Brain pericyte (primary cell): ENCODE data around the gene PRSS21.

ENCODE experiments used
- DNase-seq: peaks from one replicate; pipeline ENCODE4 v3.0.0-alpha.2; 2012; ENCODE audit warnings: low read depth, low spot score

PRSS21 gene

DNA sequence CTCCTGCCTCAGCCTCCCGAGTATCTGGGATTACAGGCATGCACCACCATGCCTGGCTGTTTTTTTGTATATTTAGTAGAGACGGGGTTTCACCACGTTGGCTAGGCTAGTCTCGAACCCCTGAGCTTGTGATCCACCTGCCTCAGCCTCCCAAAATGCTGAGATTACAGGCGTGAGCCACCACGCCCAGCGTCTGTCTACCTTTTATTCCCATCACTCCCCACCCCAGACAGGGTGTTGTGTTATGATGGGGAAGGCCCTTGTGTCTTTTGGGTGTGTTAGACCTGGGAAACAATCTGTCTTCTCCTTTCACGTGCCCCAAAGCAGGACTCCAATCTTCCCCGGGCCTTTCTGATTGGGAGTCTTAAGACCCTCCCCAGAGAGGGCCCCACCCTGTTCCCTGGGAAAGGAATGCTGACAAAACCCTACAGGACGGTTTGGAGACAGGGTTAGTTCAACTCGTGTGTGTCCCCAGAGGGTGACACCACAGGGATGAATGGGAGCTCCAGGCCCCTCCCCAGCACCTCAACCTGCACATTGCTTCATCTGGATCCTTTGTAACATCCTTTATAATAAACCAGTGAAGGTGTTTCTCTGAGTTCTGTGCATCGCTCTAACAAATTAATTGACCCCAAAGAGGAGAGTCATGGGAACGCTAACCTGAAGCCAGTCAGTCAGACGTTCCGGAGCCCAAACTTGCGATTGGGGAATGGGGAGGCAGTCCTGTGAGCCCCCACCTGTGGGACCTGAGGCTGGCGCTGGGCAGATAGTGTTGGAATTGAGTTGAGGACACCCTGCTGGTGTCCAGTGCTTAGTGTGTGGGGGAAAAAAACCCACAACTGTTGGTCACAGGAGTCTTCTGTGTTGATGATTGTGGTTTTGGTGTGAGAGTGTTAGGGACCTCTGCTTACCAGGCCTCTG is 36.8 kb upstream of the PRSS21 start:
- DNase-seq: no peak

DNA sequence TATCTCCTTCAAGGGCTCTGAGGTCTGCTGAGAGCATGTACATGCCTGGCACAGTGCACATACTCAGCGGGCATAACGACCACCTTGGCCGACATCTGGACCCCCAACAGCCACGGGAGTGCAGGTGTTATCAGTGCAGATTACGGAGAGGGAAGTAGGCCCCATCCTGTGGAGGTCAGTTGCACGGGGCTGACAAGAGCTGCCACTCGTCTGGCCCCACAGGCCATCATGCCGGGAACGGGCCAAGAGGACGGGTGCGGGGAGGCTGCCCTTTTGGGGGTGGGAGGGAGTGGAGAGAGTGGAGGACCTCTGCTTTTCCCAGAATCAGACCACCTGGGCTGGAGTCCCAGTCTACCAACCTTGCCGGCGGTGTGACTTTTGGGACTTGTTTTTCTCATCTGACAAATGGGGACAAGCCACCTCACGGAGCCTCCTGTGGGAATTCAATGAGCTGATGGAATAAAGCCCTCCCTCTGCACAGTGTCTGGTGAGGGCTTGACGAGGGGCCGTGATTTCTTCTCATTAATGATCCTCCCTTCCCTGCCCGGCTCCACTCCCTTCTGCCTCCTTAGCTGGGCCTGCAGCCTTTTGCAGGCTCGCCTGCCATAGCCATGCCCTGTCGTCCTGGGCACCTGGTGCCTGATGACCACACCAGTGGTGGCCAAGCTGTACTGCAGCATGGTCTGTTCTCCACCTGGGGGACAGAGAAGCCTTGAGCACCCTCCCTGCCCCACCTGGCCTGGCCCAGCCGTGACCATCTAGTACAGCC is 34.3 kb upstream of the PRSS21 start:
- no peak for DNase-seq

DNA sequence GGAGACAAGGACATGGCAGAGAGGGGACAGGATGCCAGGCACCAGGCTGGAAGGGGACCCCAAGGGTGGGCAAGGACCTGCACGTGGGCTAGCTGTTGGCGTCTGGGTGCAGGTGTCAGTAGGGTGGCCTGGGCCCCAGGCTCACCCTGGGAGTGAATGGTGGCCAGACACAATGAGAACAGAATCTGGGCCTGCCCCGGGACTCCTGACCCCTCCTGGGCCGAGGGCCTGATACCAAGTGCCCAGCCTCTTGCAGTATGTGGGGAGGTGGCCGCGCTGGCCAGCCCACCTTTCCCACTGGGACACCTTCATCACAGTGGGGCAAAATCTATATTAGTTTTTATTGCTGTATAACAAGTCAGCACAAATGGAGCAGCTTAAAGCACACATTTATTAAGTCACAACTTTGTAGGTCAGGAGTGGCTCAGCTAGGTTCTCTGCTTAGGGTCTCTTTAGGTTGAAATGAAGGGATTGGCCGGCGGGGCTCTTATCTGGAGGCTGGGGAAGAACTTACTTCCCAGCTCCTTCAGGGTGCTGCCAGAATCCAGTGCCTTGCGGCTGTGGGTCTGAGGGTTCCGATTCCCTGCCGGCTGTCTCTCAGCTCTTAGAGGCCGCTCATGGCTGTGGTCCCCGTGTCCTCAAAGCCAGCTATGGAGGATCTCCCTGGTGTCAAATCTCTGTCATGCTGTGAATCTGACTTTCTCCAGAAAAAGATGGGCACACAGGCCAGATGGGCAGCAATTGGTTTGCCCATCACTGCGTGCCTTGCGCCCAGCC is 33.3 kb upstream of the PRSS21 start:
- no peak for DNase-seq

DNA sequence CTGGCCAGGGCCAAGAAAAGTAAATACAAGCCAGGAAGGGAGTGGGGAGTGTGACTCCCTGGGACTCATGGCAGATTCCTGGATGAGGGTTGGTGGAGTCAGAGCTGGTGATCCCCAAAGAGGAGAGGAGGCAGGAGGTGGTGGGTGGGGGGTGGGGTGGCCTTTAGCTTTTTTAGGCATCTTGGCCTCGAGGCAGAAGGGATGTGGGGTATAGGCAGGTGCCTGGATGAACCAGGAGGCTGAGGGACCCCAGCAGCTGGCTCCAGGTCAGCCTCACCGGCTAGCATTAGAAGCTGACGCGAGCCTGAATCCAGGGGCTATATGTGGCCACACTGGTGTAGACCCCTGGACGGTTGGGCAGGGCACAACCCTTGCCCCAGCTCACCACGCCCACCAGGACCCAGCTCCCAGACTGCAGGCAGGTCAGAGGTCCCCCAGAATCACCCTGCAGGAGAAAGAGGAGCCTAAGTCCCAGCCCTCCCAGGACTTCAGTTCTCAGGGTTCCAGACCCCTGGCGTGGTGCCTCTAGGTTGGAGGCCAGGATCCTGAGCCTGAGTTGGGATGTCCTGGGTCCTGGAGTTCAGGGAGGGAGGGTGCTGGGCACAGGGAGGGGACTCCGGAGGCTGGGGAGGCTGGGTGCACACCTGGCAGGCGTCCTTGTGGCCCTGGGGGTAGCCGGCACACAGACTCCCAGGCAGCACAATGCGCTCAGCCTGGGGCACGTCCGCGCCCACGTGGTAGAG is 32.5 kb upstream of the PRSS21 start:
- no peak for DNase-seq

DNA sequence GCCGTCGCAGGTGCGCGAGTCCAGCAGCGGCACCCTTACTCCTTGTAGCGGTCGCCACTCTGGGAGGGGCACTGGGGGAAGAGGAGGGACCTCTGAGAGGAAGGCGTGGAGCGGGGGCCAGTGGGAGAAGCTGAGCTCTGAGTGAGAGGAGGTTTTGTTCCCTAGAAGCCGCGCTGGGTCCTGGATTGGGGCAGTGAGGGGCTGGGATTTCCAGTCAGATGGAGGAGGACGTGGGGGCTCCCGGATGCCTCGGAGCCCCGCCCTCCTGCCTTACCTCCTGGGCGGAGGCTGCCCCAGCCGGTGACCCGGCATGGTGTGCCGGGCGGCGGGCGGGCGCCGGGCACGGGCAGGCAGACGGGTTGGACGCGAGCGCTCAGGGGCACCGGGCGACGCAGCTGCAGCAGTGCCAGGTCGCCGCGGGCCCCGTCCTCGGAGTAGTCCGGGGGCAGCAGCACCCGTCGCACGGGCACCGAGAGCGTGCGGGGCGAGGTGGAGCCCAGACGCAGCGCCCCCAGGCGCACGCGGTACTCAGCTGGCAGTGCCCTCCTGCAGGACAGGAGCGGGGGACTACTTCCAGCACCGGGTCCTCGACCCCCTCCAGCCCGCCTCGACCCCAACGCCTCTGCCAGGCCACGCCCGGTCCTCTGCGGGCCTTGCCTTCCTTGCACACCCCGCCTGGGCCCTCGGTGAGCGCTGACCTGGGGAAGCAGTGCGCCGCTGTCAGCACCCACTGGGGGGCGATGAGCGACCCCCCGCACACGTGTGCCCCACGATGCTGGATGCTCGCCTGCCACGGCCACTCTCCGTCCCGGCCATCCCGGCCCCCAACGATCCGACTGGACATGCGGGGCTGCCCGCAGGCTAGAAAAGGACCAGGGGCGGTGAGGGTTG is 31.7 kb upstream of the PRSS21 start:
- no peak for DNase-seq

DNA sequence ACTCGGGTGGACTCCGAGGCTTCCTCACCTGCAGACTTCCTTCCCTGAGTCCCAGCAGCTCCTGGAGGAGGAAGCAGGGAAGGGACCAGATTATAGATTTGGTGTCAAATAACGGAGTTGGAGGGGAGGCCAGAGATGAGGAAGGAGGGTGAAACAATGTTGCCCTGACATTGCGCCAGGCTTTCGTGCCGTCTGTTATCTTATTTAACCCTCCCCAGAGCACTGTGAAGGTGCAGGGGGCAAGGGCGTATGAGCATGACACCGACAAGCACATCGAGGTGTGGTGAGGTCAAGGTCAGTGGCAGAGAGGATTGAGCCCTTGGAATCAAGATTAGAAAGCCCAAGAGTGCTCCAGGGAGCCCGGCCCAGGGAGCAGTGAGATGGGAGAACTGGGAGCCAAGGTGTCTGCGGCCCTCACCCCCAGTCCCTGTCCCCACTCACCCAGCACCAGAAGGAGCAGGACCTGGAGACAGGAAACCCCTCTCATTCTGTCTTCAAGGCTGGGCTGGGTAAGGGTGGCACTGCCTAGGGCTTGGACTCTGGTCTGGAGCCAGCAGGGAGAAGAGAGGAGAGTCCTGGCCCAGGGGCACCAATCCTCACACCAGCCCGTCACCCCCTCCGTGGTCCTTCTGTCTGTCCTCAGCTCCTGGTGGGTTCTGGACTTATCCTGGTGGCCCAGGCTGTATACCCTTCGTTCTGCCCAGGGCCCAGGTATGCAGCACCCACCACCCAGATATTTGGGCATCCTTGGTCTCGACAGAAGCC is 30.8 kb upstream of the PRSS21 start:
- no peak for DNase-seq

DNA sequence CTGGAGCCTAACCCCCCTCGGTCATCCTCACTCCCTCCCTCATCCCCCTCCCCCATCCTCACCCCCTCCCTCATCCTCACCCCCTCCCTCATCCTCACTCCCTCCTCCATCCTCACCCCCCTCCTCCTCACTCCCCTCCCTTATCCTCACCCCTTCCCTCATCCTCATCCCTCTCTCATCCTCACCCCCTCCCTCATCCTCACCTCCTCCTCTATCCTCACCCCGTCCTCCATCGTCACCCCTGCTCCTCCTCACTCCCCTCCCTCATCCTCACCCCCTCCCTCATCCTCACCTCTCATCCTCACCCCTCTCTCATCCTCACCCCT is 30.2 kb upstream of the PRSS21 start:
- DNase-seq: no peak

DNA sequence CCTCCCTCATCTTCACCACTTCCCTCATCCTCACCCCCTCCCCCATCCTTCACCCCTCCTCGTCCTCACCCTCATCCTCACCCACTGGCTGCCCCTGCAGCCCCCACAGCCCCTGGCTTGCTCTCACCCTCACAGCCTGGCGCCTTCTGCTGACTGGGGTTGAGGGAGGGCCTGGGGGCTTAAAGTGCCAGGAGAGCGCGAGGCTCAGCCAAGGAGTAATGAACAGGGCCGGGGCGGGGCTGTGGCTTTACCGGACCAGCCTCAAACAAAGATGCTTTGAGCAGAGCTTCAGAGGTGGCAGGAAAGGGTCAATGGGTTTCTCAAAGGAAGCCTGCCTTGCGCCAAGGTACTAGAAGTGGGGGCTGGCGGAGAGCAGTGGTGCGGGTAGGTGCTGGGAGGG is 29.6 kb upstream of the PRSS21 start, which contains the start of gene PRSS33:
Gene PRSS33 (minus strand): TSS at position 155 of the 400 bp plus-strand sequence. CDS start 1,013 bp downstream, outside the sequence.
- DNase-seq: no peak

DNA sequence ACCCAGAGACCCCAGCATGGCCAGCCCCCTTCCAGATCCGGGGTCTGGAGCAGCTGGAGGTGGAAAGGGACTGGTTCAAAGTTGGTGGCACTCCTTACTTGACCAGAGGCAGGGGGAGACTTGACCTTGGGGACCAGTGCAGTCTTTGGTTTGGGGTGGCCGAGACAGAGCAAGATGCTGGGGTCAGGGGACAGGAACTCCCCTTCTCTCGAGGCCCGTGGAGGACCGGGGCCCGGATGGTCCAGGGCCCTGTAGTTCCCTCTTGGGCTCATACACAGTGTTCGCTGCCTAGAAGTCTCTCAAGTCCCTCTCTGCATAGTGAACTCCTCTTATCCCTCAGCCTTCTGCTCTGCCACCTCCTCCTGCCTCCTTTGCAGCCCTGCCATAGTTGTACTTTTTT is 29.1 kb upstream of the PRSS21 start:
- no peak for DNase-seq

DNA sequence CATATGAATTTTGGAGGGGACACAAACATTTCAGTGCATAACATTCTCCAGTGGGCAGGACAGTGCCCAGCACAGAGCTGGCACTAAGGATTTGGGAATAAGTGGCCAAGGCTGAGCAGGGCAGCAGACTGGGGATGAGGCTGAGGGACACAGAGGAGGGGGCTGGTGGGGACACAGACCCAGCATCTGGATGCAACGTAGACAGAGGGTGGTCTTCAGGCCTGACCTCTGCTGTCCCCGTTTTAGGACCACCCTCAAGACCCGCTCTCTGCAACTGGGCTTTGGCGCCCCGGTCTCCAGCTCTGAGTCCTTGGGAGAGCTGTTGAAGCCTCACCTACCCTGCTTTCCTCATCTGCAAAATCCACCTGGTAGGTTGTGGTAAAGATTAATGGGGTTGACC is 26.4 kb upstream of the PRSS21 start:
- no peak for DNase-seq

DNA sequence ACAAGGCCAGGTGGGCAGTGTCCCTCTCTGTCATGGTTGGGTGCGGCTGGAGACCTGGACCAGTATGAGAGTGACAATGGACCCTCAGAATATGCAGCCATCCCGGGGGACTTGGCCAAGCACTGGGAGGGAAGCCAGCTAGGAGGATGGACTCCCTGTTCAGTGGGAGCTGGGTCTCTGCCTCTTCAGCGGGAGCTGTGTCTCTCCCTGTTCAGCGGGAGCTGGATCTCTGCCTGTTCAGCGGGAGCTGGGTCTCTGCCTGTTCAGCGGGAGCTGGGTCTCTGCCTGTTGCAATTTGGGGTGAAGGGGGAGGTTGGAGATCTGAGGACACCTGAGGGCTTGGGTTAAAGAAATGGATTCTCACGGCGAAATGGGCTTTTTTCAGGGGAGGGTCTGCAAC is 25.9 kb upstream of the PRSS21 start:
- no peak for DNase-seq

DNA sequence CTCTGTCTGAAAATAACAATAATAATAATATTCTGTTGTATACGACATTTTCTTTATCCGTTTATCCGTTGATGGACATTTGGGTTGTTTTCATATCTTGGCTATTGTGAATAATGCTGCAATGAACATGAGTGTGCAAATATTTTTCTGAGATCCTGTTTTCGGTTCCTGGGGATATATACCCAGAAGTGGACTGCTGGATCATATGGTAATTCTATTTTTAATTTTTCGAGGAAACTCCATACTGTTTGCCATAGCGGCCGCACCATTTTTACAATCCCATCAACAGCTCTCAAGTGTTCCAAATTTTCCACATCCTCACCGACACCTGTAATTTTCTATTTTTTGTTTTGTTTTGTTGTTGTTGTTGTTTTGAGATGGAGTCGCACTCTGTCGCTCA is 24.1 kb upstream of the PRSS21 start:
- DNase-seq: no peak

DNA sequence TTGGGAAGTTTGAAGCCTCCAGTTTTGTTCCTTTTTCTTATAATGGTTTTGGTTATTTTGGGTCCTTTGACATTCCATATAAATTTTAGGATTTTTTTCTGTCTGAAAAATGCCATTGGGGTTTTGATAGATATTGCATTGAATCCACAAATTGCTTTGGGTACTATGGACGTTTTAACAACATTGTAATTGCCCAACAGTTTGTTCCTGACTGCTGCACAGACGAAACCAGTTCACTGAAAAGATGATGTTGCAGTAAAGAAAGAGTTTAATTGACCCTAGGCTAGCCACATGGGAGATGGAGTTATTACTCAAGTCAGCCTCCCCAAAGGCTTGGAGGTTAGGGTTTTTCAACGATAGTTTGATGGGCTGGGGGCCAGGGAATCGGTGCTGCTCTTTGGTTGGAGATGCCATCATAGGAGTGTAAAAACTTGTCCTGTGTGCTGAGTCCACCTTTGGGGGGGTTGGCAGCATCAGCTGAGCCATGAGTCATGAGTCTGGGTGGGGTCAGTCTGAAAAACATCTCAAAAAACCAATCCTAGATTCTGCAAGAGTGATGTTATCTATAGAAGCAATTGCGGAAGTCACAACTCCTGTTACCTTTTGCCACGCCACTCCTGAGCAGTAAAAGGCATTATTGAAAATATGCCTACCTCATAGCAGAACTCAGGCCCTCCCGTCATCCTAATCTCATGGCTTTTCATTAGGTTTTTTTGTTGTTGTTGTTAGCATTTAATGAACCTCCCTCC is 21.5 kb upstream of the PRSS21 start:
- no peak for DNase-seq

DNA sequence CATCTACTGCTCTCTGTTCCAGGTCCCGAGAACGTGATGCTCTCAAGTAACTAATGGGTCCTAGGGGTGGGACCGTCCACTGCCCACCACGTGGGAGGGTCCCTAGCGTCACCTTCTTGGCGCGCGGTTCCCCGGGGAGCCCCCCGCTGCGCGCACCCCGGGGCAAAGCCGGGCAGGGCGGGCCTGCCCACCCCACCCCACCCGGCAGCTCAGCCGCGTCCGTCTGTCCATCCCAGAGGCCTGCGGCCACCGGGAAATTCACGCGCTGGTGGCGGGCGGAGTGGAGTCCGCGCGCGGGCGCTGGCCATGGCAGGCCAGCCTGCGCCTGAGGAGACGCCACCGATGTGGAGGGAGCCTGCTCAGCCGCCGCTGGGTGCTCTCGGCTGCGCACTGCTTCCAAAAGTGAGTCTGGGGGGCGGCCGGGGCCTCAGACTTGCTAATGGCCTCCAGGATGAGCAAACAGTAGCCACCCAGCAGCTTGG is 18.3 kb upstream of the PRSS21 start:
- DNase-seq: no peak

DNA sequence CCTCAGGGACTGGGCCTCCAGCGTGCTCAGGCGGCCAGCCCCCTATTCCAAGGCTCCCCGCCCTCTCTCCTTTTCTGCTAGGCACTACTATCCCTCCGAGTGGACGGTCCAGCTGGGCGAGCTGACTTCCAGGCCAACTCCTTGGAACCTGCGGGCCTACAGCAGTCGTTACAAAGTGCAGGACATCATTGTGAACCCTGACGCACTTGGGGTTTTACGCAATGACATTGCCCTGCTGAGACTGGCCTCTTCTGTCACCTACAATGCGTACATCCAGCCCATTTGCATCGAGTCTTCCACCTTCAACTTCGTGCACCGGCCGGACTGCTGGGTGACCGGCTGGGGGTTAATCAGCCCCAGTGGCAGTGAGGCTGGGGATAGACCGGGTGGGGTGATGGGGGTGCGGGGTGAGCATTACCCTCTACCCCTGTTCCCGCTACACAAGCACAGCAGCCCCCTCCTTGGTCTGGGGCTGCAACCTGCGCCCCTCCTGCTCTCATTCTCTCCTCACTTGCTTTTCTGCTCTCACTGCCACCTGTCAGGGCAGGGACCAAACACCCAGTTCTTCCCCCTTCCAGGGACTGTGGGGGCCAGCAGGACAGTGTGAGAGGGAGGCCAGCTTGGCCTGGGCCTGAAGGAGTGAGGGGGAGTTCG is 17.7 kb upstream of the PRSS21 start:
- DNase-seq: no peak

DNA sequence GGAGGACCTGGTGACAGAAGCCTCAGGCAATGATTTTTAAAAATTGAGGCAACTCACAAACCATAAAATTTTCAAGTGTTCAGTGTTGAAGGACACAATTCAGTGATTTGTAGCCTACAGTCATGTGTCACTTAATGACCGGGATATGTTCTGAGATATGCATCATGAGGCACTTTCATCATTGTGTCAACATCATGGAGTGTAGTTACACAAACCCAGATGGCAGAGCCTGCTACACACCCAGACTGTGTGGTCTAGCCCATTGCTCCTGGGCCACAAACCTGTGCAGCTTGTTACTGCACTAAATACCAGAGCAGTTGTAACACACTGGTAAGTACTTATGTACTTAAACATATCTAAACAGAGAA is 17.2 kb upstream of the PRSS21 start:
- DNase-seq: no peak

DNA sequence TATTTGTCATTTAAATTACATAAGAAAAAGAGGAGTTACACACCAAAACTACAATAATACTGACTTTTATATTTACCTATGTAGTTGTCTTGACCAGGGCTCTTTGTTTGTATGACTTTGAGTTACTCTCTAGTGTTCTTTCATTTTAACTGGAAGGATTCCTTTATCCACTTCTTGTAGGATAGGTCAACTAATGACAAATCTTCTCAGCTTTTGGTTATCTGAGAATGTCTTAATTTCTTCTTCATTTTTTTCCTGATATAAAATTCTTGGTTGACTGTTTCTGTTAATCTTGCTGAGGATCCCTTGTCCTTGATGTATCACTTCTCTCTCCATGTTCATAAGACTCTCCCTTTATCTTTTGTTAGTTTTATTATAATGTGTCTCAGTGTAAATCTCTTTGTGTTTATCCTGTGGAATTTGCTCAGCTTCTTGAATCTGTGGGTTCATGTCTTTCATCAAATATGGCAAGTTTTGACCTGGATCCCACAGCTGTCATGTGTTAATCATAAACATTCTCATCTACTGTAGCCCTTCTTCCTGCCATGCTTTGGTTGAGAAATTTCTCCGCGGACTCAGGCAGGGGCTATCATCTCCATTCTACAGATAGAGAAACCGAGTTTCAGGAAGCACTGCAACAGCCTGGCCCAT is 13.4 kb upstream of the PRSS21 start:
- DNase-seq: no peak

DNA sequence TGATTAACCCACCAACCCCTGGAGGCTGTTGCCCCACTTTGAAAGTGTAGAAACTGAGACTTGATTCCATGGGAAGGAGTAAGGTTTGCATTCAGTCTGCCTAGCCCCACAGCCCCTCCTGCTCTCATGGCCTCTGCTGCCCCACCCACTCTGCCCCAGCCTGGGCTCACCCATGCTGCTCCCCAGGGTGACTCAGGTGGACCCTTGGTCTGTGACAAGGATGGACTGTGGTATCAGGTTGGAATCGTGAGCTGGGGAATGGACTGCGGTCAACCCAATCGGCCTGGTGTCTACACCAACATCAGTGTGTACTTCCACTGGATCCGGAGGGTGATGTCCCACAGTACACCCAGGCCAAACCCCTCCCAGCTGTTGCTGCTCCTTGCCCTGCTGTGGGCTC is 12.3 kb upstream of the PRSS21 start:
- DNase-seq: no peak
